ENCODE results near the gene ESX1.
"Not testable (repeated sequence)": the region's sequence is repeated elsewhere in the genome, so short reads cannot be mapped to it uniquely, and the experiment has no call there.

The ESX1 gene

GRCh38 chrX:104254442-104255115, at the start of gene ESX1:
Gene ESX1 (minus strand): TSS chrX:104254933. CDS start chrX:104254849, 84 bp downstream.
- DNase-seq (ENCODE audit: low read depth), result no peak

- DNase-seq (ENCODE audit: low read depth), result no peak
These were observed 40.9 kb upstream of the ESX1 start for GRCh38 chrX:104295636-104296035.

GRCh38 chrX:104288961-104289360, 34.2 kb upstream of the ESX1 start:
- no peak for DNase-seq (ENCODE audit: low read depth)

GRCh38 chrX:104288269-104288668, 33.5 kb upstream of the ESX1 start:
- DNase-seq (ENCODE audit: low read depth), result no peak

- DNase-seq (ENCODE audit: low read depth), result no peak
These were observed 30.5 kb upstream of the ESX1 start for GRCh38 chrX:104285201-104285600.

GRCh38 chrX:104284507-104284906, 29.8 kb upstream of the ESX1 start:
- DNase-seq (ENCODE audit: low read depth), result no peak

GRCh38 chrX:104282166-104282725, 27.5 kb upstream of the ESX1 start:
- no peak for DNase-seq (ENCODE audit: low read depth)

GRCh38 chrX:104281564-104281963, 26.8 kb upstream of the ESX1 start:
- DNase-seq (ENCODE audit: low read depth), result no peak

GRCh38 chrX:104280609-104281008, 25.9 kb upstream of the ESX1 start:
- no peak for DNase-seq (ENCODE audit: low read depth)

- DNase-seq (ENCODE audit: low read depth), result peak; percentile 63
These were observed 16.3 kb upstream of the ESX1 start for GRCh38 chrX:104270916-104271512.

- peak; percentile 22 for DNase-seq (ENCODE audit: low read depth)
These were observed 15.5 kb upstream of the ESX1 start for GRCh38 chrX:104270212-104270611.

GRCh38 chrX:104255465-104255864, 732 bp upstream of the ESX1 start:
- peak; percentile 3 for DNase-seq (ENCODE audit: low read depth)

- no peak for DNase-seq (ENCODE audit: low read depth)
These were observed 929 bp downstream of the ESX1 start for GRCh38 chrX:104253567-104254441.

GRCh38 chrX:104250470-104250869, 4.3 kb downstream of the ESX1 start:
- DNase-seq (ENCODE audit: low read depth), result no peak

- not testable (repeated sequence) for DNase-seq (ENCODE audit: low read depth)
These were observed 24.7 kb downstream of the ESX1 start for GRCh38 chrX:104230060-104230459.

GRCh38 chrX:104211187-104211586, 43.5 kb downstream of the ESX1 start:
- DNase-seq (ENCODE audit: low read depth), result no peak

GRCh38 chrX:104205548-104205947, 49.2 kb downstream of the ESX1 start:
- DNase-seq (ENCODE audit: low read depth), result no peak
